ENCODE data around the gene SUCNR1. TPM values are rescaled to one million over a fixed set of nuclear protein-coding genes. Genes with fewer than 3 reads are reported as not detected.
"Not testable (repeated sequence)": the region's sequence is repeated elsewhere in the genome, so short reads cannot be mapped to it uniquely, and the experiment has no call there.

The SUCNR1 gene, protein sequence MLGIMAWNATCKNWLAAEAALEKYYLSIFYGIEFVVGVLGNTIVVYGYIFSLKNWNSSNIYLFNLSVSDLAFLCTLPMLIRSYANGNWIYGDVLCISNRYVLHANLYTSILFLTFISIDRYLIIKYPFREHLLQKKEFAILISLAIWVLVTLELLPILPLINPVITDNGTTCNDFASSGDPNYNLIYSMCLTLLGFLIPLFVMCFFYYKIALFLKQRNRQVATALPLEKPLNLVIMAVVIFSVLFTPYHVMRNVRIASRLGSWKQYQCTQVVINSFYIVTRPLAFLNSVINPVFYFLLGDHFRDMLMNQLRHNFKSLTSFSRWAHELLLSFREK
- polyA plus RNA-seq (2013, experiment 1 of 2; ENCODE audit: insufficient read length): not detected
- polyA plus RNA-seq (2013, experiment 2 of 2; ENCODE audit: insufficient read length): not detected

DNA sequence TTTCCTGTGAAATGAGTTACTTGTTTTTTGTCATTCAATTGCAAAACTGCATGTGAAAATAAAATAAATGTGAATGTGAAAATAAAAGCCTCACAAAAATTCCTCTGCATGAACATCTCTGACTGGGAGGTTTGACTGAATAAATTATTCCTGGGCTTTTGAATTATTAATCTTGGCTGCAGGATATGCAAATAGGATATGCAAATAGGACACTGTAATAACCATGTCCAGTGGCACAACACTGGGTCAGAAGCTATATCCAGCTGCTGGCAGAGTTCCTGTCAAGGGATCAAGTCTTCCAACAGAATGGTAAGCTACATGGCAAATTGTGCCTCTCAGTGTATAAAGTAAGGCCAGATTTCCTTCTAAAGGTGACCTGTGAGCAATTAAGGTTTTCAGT, at the start of gene SUCNR1:
SUCNR1 (plus strand) TSS at position 246 of the 400 bp plus-strand sequence. CDS start 6,250 bp downstream, outside the sequence.
- DNase-seq: no peak

DNA sequence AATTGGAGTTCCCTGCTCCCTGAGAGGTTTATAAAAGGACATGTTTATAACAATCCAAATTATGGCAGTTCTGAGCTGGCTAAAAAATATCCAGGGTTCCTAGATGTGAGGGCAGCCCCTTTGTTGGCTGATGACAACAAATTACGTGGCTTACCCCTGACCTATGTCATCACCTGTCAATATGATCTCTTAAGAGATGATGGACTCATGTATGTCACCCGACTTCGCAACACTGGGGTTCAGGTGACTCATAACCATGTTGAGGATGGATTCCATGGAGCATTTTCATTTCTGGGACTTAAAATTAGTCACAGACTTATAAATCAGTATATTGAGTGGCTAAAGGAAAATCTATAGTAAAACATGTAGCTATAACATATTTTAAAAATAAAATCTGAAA, 45.6 kb upstream of the SUCNR1 start:
- DNase-seq: no peak

DNA sequence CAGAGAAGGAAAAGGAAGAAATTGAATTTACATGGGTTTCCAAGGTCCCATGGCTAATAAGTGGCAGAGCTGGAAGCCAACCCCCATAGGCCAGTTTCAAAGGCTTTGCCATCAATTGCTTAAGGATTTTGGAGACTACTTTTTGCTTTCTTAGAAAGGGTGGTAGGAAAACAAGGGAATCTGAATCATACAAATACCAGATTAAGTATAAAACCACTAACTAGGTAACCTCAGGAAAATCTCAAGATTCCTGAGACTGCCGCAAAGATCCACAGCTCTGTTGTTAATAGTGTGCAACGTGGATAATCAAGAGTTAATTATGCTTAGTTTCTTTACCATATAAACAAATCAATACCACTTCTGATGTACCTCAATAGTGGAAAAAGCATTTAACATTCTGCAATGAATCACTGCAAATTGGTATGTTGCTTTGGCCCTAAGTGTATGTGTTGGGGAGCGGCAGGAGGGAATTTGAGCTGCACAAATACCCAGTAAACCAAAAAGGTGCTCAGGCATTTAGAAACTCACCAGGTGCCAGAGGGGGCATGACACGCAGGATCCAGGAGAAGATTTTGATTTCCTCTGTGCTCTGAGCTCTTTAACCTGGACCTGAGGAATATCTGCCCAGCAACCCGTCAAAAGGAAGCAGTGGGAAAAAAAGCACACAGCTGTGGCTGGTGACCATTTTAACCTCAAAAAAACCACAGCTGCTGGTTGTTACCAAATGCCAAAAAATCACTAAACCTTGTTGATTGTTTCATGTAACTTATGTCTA, 37.5 kb upstream of the SUCNR1 start:
- peak; percentile 29 for DNase-seq

DNA sequence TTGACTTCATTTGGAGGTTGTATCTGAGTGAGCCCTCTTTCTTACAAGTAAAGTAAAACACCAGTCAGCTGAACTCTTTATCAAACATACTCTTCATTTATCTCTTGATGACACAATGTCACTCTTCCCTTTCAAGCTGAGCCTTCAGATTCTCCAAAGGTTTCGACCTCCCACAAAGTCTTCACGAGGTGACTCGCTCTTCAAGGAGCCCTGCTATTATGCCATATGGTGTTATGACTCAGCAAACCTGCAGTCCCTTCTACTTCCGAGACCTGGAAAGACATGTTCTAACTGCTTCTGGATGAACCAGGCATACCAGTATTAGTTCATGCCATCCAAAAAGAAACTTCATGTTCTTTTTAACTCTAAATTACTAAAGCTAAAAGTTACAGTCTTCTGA, 36.4 kb upstream of the SUCNR1 start:
- peak; percentile 87 for DNase-seq

DNA sequence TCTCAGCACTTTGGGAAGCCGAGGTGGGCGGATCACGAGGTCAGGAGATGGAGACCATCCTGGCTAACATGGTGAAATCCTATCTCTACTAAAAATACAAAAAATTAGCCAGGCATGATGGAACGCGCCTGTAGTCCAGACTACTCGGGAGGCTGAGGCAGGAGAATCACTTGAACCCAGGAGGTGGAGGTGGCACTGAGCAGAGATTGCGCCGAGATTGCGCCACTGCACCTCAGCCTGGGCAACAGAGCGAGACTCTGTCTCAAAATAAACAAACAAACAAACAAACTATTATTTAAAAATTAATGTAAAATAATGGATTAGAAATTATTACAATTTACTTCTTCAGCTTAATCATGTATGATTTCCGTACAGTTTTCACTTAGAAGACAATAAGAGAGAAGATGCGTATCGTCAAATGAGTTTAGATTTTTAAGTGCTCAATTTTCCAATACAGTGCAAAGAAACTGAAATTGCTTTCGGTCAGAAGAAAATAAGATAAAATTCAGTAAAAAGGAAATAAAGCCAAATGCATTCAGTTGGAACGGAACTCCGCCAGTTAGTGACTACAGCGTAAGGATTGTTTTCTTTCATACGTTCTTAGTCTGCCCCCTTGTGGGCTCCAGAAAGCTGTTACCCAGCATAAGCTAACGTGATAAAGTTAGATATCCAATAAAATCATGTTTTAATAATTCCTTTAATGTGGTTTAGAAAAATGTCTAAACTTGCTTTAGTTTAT, 34.7 kb upstream of the SUCNR1 start:
- DNase-seq: peak; percentile 84

DNA sequence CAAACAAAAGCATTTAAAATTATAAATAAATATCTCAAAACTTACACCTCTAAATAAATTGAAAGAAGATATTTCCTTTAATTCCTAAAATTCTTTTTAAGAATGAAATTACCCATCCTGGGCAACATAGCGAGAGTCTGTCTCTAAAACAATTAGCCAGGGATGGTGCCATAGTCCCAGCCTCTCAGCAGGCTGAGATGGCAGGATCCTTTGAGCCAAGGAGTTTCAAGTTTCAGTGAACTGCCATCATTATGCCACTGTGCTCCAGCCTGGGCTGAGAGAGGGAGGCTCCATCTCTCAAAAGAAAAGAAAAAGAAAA, 34.2 kb upstream of the SUCNR1 start:
- DNase-seq: no peak

DNA sequence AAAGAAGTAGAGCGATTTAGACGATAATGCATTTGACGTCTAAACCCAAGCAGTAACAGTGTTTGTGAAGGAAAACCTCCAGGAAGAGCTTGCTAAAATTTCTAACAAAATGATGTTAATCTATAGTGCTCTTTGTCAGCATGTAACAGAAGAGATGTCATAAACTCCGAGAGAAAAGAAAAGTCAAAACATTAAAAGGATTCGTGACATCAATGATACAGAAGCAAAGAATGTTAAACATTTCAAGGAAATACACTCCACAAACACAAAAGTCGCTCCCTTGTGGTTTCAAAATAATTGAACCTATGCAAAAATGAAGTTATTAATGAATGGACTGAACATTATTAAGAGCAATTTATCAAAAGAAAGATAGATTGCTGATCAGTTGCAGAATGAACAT, 31.6 kb upstream of the SUCNR1 start:
- peak; percentile 38 for DNase-seq

DNA sequence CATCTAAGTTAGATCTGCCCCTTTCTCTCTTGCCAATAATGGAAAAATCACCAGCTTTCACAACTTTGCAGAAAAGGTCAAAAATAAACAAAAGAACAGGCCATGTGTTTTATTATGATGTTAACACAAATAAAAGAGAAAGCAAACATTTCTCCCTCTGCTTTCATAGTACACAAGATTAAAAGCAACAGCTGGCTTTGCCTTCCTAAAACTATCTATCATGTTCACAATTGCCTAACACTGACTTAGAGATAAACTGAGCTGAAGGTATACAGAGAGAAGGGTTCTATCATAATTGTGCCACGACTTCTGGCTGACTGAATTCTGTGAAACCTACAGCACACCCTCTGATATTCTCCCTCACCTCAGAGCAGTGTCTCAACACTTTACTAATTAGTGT, 30.2 kb upstream of the SUCNR1 start:
- no peak for DNase-seq

DNA sequence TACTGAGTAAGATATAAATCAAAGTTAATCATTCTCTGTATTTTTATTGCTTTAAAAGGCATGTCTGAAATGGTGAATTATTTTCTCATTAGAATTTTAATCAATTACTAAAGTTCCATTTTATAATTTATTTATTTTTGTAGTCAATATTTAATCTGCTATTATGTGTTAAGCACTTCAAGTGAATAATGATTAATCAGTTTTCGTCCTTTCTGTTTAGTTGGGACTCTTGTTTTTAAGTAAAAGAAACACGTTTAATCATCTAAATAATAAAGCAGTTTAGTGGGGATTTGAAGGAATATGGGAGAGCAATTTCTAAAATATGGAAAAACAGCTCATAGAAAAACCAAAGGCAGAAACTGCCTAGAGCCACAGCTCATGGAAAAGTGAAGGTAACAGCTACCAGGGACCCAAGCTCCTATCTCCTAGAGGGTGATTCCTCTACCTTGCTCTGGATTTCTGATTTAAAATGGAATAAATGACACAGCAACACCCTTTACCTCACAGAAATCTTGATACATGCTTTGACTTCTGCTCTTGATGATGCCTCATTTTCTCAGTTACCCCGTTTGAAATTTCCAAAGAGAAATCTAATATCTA, 28.0 kb upstream of the SUCNR1 start:
- no peak for DNase-seq

DNA sequence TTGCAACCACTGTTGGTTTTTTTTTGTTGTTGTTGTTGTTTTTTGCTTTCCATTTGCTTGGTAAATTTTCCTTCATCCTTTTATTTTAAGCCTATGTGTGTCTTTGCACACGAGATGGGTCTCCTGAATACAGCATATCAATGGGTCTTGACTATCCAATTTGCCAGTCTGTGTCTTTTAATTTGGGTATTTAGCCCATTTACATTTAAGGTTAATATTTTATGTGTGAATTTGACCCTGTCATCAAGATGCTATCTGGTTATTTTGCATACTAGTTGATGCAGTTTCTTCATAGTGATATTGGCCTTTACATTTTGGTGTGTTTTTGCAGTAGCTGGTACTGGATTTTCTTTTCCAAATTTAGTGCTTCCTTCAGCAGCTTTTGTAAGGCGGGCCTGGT, 23.4 kb upstream of the SUCNR1 start:
- not testable (repeated sequence) for DNase-seq

DNA sequence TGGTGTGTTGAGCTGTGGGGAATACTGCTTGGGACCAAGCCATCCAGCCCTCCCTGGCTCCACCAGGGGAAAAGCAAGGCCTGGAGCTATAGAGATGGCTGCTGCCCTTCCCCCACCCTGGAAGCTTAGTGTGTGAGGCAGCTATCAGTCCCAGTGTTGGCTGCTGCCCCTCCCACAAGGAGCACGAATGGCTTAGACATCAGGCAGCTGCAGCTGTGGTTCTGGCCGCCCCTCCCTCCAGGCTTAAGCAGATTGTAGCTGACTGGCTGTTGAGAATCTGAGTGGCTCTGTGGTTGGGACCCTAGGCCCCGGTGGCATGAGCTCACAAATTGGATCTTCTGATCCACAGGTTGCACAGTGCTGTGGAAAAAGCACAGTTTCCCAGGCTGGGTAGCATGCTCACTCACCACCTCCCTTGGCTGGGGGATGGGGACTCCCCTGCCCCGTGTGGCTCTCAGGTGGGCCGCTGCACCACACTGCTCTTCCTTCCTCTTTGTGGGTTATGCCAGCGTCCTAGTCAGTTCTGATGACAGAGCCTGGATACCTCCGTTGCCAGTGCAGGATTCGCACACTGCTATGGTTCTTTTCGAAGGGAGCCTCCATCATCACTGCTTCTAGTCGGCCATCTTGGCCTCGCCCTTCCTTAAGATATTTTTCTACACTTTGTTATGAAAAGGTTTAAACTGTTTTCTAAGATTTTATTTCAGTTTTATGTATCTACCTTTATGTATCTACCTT, 21.2 kb upstream of the SUCNR1 start:
- no peak for DNase-seq

DNA sequence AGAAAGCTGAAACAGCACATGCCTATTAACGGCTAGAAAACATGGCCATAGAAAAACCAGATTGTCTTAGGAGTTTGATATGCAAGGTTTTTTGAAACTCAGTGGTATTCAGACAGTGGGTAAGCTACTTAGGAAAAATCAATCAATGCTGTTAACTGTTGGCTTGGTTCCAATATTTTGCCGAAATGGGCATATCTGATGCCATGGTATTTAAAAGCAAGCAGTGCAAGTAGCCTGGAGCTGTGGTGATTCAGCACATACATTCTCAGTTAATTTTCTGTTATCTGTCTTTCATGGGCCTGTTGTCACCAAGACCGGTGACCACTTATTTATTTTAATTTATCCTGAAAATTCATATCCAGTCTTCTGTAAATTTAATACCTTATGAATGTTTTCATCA, 17.3 kb upstream of the SUCNR1 start:
- DNase-seq: no peak

DNA sequence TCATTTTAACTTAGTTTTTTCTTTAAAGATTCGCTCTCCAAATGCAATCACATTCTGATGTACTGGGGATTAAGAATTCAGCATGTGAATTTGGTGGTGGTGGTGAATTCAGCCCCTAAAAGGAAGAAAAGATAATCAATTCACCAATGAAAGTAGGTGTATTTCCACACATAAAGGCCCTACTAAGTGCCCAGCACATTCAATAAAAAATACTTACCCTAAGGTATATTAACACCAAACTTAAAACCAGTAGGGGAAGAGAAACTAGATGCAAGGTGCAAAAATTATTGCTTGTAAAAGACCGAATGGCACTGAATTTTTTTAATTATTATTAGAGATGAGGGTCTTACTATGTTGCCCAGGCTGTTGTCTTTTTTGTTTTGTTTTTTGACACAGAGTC, 16.8 kb upstream of the SUCNR1 start:
- DNase-seq: no peak

DNA sequence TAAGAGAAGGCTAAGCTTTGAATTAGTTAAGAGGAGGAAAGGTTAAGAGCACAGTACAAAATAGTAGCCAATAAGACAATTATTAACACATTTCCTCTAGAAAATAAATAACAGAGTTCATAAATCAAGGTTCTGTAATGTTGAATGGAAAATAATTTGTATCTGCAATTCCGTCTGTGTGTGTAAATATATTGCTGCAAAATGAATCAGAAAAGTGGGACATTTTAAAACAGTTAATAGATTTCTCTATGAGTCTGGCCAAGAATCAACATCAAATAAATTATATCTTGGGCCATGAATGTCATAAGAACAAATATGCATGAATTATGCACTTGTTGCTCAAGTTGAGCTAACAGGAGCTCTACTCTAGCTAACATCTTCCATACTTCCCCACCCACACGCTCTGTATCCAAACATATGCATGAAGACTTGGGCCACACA, 14.2 kb upstream of the SUCNR1 start:
- no peak for DNase-seq

DNA sequence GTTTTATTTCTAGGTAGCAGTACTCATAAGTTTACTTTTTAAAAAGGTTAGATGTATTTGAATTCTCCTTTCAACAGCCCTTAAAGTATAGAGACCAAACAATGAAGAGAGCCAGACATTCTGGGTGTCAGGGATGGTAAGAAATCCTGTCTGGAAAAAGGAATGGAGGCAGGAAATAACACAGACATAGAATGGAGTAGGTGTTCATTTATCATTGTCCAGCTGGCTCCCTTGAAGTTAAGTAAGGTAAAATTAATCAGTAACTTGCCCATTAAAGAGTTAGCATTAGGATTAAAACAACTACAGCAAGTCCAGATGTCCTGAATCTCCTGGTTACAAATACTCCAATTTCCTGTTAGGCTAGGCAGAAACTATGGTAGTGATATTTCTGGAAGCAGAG, 13.5 kb upstream of the SUCNR1 start:
- DNase-seq: no peak

DNA sequence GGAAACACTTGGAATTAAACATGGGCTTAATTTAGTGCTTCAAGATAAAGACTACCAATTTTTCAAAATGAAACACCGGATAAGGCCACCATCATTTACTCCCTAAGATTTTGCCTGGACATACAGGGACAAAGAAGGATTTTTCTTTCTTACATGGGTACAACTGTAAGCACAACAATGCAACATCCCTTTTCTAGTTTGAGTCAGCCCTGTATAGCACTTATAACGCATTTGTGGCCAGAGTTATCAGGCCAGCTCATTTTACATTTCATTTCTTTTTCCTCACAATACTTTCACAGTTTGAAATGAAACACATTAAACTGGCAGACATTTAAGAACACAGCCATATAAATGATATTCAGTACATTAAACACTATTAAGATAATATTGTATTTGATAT, 9.8 kb upstream of the SUCNR1 start:
- DNase-seq: no peak

DNA sequence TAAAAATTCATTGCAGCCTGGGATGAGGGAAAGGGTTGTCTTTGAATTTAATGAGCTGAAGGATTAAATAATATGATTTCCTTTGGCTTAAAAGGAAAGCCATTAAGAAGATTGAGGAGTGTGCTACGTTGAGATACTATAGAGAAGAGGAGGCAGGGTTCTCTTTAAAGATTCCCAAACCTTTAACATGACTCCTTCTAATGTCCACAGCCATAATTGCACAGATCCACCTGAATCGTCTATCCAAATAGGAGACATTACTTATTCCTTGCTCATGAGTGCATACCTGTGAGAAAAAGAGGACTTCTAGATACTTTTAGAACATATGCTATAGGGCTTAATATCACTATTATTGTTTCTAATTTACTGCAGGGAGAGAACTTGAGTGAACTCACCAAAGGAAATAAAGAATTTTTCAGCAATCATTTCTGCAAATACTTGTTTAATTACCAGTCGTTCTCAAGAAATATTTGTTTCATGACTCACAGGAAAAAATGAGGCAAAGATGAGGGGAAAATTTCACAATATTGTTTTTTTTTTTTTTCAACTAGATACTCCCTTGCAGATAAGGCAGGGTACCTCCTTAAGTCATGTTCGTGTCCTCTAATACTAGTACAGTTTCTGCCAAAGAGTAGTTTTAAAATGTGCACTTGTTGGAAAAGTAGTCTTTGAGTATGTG, 8.9 kb upstream of the SUCNR1 start:
- peak; percentile 82 for DNase-seq

DNA sequence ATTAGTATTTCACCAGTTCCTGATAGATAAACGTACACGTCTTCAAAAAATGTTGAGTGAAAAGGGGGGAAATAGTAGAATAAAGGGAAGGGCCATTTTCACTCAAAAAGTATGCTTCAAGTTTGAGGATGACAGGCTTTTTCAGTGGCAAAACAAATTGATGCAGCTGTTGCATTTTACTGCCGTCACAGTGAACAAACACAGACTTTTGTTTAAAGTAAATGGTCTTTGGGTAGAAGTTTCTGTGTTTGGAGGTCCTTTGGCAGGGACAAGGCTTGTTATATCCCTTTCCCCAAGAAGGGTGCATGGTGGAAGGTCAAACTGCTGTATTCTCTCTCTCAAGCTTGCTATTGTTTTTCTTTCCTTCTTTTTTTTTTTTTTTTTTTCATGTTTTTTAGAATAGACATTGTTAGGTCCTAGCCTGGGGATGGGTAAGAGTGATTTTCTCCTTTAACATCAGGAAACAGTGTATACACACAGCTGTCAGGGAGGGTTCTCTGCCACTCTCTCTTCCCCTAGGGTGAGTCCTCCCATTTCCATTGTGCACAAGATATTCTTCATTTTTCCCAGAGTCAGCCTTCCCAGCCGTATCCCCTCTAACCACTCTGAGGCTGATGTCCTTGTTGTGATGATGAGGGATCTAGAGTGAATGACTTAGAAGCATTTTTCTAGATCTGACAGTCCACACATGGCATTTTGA, 6.6 kb upstream of the SUCNR1 start:
- DNase-seq: no peak

DNA sequence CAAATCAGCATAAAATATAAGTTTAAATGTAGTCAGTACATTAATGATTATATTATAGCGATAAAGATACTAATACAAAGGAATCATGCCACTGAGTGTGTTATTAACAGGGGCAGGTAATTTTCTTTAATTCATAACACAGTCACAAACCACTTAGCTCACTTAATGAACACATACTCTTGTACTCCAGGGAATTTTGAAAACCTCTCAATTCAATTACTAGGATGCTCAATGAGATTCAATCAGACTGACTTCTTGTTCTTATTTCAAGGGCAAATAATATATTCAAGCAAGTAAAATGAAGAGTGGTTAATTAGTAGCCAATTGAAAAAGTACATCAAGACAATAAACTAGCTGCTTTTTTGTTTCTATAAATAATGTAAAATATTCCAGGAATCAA, 5.8 kb upstream of the SUCNR1 start:
- DNase-seq: no peak

DNA sequence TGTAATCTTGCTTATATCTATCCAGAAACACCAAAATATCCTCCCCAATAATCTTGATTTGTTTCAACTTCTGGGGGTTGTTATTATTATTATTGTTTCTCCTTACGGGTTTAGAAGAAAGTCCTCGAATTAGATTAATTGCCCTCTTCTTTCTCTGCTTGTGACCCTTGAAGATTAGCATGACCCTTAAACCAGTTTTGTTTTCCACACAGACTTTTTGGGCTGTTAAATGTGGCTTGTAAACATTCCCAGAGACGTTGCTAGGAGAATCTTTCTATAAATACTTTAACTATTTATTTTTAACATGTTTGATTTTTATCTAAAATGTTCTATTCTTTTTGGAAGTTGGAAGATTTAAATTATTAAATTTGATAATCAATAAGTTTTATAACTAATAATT, 4.3 kb upstream of the SUCNR1 start:
- DNase-seq: no peak
